ENCODE measurements around the gene EXOSC7.
"Not testable (repeated sequence)": the region's sequence is repeated elsewhere in the genome, so short reads cannot be mapped to it uniquely, and the experiment has no call there.

Gene EXOSC7

DNA sequence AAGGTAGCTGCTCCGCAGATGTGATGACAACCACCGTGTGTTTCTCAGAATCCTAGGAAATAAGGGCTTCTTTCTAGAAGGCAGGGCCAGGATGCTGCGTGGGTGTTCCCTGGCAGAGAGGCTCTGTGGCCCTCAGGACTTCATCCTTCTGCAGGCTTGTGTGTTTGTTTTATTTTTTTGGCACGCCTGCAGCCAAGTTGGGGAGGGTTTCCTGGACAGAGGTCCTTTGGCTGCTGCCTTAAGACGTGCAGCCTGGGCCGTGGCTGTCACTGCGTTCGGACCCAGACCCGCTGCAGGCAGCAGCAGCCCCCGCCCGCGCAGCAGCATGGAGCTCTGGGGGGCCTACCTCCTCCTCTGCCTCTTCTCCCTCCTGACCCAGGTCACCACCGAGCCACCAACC lies 50.0 kb downstream of the EXOSC7 start, which contains the start of gene CLEC3B:
Gene CLEC3B, plus strand, starts transcription at position 266 of the 400 bp plus-strand sequence. Its CDS starts 60 bp downstream, at position 326.
- no peak for DNase-seq

DNA sequence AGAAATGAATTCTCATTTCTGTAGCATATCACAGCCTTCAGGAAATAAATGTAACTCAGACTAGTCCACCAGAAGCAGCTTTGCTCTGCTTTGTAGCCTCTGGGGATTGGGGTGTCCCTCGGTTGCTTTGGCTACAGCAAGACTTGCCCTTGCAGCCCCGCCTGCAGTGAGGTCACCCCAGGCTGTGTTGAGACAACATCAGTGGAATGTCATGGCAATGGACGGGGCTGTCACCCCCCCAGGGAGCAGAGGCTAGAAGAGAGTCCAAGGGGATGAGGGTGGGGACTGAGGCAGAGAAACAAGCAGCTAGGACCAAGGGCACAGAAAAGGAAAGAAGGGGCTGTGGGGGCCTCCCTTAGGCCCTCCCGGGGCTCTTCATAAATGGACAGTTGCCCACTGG lies 50.9 kb downstream of the EXOSC7 start:
- no peak for DNase-seq

DNA sequence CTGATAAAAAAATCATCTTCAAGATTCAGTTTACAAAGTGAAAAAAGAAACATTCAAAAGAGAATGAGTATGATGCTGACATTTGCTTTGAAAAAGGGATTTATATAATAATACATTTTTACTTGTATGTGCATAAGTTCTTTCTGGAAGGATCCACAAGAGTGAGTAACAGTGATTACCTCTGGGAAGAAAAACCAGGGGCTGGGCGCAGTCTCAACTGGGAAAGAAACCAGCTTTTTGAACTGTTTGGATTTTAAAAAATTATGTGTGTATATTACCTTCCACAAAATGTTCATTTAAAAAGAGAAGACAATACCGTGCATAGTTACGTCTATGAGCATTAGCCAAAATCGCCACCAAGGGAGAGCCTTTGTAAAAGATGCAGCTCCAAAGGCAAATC lies 51.4 kb downstream of the EXOSC7 start:
- DNase-seq = no peak

DNA sequence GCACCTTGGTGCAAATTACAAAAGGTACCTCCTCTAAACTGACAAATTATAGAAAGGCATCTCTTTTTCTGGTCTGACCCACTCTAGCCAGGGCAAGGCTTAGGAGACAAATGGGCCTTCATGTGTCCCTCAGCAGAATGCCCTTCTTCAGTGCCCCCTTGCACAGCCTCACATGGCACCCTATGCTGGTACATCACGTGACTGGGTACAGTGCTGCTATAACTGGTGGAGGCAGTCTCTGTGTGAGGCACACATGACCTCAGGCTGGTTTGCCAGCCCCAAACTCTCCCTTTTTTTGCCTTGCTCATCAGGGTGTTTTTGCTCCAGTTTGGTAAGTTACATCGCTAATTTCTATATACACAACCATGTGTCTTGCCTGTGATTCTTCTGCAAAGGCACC lies 53.2 kb downstream of the EXOSC7 start:
- no peak for DNase-seq

DNA sequence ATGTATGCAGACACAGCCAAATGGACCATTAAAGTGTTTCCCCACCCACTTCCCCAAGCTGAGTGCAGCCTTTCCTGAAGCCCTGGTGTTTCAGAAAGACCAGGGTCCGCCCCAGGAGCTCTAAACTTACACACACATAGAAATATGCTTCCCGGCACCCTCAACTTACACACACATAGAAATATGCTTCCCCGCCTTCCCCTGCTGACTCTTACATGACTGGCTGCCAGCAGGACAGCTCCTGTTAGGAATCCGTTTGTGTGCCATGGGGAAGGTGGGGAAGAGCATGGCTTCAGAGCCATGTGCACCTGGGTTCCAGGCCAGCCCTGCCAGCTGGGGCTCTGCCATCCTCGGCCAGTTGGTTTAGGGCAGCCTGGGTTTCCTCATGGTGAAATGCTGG lies 53.6 kb downstream of the EXOSC7 start:
- DNase-seq = no peak

DNA sequence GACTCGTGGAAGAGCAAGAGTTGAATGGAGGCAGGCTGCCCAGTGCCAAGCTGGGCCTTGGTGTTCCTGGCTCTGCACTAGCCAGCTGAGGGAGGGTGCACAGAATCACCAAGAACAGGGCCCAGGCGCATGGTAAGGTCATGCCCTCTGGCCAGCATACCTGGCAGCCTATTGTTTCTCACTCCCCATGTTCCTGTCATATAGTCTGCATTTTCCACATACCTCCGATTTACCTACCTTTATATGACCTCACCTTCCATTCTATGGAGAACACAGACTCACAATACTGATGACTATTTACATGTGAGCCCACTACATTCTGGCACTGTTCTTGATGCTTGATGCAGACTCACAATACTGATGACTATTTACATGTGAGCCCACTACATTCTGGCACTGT lies 55.5 kb downstream of the EXOSC7 start:
- DNase-seq = no peak

DNA sequence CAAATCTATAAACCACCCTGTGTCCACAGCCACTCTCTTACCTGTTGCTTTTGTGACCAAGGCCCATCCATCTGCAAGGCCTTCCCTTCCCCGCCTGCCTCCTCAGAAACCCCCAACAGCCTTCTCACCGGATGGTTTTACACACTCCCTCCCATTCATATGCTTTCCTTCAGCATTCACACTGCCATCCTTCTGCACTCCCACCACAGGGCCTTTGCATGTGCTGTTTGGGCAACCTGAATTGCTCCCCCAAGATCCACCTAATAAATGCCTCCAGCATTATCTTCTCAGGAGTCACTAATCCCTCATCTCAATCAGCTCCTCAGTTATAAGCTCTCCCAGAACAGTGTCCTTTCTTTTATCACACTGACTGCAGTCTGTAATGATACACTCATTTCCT lies 56.1 kb downstream of the EXOSC7 start:
- no peak for DNase-seq

DNA sequence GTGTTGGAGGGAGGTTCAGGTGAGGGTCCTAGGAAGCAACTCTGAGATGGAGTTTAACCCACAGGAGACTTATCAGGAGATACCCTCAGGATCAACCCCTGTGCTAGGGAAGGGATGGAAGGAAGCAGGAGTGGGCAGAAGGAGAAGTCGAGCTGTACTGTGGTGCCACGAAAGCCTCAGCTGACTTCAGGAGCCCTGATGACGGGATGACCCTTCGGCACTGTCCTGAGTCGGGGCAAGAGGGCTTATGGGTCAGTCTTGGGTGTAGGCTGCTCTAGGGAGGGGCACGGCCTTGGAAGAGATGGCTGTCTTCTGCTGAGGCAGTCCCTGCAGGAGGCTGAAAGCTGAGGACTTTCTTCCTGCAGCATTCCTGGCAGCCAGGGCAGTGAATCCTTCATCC lies 57.7 kb downstream of the EXOSC7 start:
- no peak for DNase-seq

DNA sequence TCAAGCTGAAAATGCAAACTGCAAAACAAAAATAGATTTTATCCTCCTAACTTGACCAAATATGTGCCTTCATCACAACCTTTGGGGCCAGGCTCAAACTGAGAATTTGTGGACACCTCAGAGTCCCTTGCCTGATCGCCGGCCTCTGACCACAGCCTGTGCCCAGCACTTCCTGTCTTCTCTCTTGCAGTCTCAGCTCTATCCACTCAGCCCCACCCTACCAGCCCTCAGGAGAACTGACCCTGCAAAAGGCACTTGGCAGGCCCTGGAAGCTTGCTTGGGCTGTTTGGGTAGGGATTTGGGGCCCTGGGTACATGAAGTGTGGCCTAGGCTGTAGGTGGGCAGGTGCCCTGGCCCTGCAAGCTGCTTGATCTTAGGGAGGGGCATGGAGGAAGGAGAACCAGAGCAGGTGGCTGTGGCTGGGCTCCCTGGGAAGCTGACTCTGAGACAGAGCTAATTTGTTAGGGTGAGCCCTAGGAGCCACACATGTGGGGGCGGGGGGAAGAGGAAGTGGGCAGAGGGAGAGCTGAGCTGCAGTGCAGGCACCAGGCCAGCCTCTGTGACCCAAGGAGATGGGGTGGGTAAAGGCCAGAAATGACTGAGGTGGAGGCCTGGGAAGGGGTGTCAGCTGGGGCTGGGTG lies 58.7 kb downstream of the EXOSC7 start:
- DNase-seq = peak in 1 of 2 experiments; percentile 25

DNA sequence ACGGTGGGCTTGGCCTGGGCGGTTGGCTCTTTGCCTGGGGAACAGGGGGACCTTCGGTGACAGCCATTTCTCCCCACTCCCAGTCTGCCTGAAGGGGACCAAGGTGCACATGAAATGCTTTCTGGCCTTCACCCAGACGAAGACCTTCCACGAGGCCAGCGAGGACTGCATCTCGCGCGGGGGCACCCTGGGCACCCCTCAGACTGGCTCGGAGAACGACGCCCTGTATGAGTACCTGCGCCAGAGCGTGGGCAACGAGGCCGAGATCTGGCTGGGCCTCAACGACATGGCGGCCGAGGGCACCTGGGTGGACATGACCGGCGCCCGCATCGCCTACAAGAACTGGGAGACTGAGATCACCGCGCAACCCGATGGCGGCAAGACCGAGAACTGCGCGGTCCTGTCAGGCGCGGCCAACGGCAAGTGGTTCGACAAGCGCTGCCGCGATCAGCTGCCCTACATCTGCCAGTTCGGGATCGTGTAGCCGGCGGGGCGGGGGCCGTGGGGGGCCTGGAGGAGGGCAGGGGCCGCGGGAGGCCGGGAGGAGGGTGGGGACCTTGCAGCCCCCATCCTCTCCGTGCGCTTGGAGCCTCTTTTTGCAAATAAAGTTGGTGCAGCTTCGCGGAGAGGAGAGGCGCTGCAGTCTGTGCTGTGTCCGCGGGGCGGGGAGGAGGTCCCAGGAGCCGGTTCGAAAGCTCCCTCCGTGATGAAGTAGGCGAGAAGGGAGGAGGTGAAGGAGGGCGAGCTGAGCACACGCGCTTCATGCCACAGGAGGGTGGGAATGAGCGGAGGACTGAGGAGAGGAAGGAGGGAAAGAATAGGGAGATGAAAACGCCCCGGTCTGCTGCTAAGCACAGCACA lies 59.6 kb downstream of the EXOSC7 start:
- peak in 1 of 2 experiments; percentile 12 for DNase-seq

DNA sequence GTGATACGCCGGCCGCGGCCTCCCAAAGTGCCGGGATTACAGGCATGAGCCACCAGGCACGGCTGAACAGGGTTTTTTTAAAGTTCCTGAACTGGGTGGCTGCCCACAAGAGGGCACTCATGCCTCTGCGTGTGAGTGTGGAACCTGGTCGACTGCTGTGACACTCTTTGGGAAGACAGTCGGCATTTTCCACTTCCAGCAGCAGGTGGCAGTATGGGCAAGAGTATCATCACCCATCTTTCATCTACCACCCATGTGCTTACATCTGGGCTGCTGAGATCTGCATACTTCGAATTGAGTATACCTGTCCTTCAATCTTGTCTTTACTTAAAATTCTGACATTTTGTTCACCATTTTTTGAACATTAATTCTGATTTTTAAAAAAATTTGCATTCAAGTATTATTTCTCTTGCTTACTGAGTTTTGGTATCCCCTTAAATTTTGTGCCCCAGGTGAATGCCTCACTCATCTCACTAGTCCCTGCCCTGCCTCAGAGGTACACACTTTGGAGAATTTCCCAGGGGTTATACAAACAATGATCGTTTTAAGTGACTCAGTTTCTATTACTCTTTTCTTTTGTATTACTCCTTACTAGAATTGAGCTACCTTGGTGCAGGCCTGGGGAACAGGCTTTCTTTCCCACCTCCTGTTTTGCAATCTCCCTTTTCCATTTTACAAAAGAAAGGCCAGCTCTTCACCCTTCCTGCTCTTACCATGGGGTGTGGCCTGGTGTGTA lies 61.8 kb downstream of the EXOSC7 start:
- peak; percentile 83 to 90 for DNase-seq

DNA sequence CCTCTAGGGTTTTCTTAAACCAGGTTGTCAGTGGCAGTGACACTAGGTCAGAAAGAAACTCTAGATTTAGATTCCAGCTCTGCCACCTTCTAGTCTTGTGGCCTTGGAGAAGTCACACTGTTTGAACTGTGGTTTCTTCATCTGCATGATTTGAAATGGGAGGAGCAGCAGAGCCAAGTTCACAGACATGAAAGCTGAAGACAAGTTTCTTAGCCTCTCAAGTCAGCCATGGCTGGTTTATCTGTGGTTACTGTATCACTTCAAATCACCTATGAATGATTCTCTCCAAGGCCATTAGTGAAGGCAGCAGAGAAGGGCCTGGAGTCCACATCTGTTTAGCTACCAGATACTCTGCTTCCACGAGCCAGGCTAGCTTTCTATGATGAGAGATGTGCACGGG lies 65.6 kb downstream of the EXOSC7 start:
- DNase-seq = no peak

DNA sequence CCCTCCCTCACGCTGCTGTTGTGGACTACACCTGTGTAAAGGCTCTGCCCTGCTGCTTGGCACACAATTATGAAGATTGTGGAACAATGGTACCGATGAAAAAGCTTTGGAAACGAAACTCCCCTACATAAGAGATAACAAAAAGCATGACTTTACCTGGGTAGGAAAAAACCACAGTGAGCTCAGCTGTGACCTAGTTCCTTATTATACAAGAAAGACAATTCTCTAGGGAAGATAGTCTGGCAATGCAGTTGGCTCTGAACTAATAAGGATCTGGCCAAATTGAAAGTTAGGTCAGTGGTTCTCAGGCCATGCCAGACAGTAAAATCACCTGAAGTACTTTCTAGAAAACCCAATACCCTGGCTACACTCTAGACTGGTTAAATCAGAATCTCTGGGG lies 66.1 kb downstream of the EXOSC7 start:
- no peak for DNase-seq

DNA sequence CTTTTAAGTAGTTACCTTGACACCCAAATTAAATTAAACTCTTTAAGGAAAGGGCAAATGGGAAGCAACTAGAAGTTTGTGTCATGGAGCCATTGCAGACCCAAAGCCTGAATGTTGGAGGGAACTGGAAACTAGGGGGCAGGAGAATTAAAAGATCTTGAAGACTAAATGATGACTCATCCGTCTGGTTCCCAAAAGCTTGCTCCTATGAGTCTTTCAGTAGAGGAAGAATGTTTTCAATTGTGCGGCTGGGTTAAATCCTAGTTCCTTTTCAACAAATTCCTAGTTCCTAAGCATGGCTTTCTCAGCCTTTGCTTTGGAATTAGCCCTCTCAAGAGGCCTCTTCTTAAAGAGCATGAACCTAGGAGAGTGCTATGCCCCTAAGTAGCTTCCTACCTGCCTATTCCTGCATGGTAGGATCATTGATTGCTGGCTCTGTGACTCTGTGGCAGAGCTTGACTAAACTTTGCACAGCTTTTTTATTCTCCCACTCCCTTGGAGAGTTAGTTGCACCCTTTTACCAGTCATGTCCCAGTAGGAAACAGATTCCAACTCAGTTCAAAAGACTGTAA lies 67.8 kb downstream of the EXOSC7 start:
- no peak for DNase-seq

DNA sequence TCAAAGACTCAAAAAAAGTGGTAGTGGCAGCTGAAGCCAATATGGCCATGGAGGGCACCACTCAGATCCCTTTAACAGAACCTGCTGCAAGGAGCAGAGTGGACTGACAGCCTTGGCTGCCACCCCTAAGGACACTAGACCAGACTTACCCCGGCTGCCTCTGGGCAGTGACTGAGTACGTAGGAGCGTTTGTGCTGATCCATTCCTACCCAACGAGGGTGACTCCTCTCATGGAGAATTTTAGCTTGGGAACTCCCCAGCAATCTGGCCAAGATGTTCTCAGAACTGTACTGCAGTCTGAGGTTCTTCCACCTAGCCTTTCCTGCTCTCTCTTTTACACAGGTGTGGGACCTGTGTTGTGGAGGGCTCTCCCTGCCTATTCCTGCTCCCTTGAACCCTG lies 72.2 kb downstream of the EXOSC7 start:
- no peak for DNase-seq

DNA sequence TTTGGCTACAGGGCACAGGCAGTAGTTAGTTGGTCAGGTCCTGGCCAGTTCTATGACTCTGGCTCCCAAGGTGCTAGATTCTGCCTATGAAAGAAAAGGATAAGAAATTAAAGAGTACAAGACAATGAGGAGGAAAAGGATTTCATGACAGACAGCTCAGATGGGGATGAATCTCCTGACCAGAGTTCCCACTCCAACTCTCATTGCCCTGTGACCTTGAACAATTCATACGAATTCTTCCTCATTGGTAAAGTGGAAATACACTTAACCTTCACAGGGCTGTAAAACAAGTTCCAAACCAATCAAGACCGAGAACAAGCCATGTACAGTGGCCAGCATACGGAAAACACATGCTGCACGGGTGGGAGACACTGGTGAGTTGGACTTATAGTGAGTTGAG lies 73.8 kb downstream of the EXOSC7 start:
- DNase-seq = no peak

DNA sequence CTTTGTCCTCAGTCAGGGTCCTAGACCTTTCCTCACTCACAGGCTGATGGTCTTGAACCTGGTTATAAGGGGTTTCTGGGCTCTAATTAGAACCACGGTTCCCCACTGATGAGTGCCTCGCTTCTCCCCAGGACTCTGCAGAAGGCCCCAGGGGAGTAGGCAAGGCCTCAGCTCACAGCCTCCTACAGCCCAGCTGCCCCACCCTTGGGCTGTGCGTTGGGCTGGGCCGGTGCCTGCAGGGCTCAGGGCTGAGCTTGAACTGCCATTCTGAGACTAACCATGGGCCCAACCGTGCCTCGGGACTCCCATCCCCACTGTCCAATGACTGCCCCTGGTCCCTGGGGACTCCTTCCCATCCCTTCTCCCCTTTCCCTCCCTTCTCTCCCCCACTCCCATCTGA lies 75.6 kb downstream of the EXOSC7 start:
- DNase-seq = no peak

DNA sequence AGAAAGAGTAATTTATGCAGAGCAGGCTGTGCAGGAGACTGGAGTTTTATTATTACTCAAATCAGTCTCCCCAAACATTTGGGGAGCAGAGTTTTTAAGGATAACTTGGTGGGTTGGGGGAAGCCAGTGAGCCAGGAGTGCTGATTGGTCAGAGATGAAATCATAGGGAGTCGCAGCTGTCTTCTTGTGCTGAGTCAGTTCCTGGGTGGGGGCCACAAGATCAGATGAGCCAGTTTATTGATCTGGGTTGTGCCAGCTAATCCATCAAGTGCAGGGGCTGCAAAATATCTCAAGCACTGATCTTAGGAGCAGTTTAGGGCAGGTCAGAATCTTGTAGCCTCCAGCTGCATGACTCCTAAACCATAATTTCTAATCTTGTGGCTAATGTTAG lies 77.8 kb downstream of the EXOSC7 start:
- not testable (repeated sequence) for DNase-seq

DNA sequence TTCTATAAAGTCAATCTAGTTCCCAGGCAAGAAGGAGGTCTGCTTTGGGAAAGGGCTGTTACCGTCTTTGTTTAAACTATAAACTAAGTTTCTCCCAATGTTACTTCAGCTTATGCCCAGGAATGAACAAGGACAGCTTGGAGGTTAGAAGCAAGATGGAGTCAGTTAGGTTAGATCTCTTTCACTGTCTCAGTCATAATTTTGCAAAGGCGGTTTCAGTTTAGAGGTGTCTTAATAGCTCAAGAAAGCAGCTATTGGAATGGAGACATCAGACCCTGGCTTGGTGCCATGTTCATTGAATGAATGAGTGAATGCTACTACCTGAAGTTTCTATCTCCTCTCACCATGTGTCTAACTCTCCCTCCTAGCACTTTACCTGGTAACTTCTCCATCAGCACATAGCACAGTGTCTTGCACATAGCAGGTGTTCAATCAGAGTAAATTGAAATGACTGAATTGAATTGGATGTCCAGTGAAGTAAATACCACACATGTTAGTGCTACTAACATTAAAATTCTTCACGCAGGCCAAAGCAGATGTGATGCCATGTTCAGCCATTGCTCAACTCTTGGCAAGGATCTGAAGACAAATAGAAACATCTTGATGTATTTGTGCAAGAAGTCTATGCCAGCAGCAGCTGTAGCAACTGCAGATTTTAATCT lies 78.3 kb downstream of the EXOSC7 start:
- DNase-seq = no peak

DNA sequence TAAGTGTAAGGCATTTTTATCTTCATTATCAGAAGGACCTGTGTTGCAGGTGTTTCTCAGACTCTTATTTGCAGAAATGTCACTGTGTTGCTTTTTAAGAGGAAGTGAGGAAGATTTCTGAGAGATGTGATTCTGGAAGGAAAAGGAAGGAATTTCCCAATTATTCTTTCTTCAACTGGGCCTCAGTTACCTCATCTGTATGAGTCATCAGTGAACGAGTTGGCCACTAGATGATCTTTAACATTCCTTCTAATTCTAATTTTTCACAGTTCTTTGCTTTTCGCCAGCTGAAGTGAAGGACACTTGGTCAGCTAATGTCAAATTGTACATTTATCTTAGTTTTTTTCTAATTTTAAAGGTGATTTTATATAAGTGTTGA lies 79.0 kb downstream of the EXOSC7 start:
- DNase-seq = no peak

DNA sequence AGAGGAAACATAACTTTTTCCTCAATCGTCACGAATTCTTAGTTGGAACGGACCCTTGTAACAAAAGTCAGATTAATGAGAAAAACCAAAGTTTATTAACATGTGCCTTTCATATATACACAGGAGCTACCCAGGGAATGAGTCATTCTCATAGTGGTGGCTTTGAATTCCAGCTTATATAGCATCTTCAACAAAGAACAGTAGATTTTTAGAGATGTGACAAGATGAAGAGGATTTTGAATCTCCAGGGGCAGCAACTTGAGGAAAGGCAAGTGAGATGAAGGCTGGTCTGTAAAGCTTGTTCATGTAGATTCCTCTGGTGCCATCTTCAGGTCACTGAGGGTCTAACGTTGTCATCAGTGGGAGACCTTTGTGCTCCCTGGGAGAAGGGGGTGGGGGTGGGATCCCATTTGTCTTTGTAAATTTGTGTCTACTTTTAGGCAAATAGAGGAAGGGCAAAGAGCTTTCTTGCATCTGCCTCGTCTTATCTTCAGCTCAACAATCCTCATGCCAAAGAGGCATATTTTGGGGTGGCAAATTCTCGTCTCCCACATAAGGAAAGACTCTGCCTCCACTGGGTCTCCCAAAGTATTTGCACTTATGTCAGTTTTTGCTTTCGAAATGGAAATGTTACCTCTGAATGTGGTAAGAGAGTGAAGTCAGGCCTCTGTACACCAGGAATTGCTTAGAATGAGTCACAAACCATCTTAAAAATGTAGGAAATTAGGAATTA lies 79.5 kb downstream of the EXOSC7 start:
- DNase-seq = no peak

Data from stimulated activated CD4-positive, alpha-beta T cell treated with anti-CD3 and anti-CD28 coated beads, Interleukin-4, amount 100 ng/mL, for 4 hours (primary cell).